ENCODE results near the gene RTN3. TPM values are rescaled to one million over a fixed set of nuclear protein-coding genes. Genes with fewer than 3 reads are reported as not detected.

Gene RTN3
- total RNA-seq, 1 experiment from 2014 or later: 145 TPM

DNA sequence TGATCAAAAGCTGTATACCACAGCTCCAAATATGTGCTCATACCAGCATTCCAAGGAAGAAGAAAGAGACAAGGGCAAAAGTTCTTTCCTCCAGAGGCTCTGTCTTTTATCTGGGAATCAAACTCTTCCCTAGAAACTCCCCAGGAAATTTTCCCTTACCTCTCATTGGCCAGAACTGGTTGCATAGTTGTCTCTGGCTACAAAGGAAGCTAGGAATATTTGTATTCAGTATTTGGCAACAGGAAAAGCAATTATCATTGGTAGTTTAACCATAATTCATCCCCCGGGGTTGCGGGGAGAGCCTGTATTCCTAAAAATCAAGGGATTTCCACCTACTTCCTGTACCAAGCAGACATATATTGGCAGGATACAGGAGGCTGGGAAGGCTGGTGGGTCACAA is 97.7 kb downstream of the RTN3 start:
- H3K27me3 ChIP-seq (ENCODE audit: control insufficient read depth, insufficient read depth, low read length): no peaks in the 10 kb centered on the region
- CTCF ChIA-PET: interaction anchor here (0.6 kb wide), 2 partner anchors 138 to 173 kb away, joined by 4 to 6 read pairs; partner anchors contain the start of gene RCOR2
- POLR2A ChIA-PET: no interaction called here
- H3K36me3 ChIP-seq (ENCODE audit: control insufficient read depth, insufficient read depth, low read length): no peaks in the 10 kb centered on the region
- H3K27ac ChIP-seq (ENCODE audit: low read length): no peak overlapping the region
- no peak overlapping the region for H3K4me3 ChIP-seq (ENCODE audit: low read depth in 2 of 2, low read length in 2 of 2)
- ATAC-seq (no peak), DNase-seq (ENCODE audit: low read depth, low spot score) (no peak)
- TF ChIP-seq SIN3A (IDR thresholded peaks at IDR 0.05; ENCODE audit: borderline replicate concordance, insufficient read depth, low read depth, low read length): no peak
- no peak for TF ChIP-seq TCF7L2 (IDR thresholded peaks at IDR 0.05; ENCODE audit: low read depth, low read length)
- TF ChIP-seq, protein P1, sequence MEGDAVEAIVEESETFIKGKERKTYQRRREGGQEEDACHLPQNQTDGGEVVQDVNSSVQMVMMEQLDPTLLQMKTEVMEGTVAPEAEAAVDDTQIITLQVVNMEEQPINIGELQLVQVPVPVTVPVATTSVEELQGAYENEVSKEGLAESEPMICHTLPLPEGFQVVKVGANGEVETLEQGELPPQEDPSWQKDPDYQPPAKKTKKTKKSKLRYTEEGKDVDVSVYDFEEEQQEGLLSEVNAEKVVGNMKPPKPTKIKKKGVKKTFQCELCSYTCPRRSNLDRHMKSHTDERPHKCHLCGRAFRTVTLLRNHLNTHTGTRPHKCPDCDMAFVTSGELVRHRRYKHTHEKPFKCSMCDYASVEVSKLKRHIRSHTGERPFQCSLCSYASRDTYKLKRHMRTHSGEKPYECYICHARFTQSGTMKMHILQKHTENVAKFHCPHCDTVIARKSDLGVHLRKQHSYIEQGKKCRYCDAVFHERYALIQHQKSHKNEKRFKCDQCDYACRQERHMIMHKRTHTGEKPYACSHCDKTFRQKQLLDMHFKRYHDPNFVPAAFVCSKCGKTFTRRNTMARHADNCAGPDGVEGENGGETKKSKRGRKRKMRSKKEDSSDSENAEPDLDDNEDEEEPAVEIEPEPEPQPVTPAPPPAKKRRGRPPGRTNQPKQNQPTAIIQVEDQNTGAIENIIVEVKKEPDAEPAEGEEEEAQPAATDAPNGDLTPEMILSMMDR (IDR thresholded peaks at IDR 0.05): no peak
- no peaks in the 10 kb centered on the region for H3K9me3 ChIP-seq (ENCODE audit: control insufficient read depth, insufficient read depth, low read depth, low read length)
- BruUV-seq (replicated peaks): no TSS peak
- no peaks in the 10 kb centered on the region for H3K4me1 ChIP-seq (ENCODE audit: control insufficient read depth, insufficient read depth, low read length)
- in situ Hi-C loops (cut with HindIII; ENCODE audit: low pct_unique_long_range_greater_than_20kb, low sequenced_read_pairs) (no loop called here), intact Hi-C loops (cut with micrococcal nuclease; ENCODE audit: unreplicated experiment) (no loop called here)

DNA sequence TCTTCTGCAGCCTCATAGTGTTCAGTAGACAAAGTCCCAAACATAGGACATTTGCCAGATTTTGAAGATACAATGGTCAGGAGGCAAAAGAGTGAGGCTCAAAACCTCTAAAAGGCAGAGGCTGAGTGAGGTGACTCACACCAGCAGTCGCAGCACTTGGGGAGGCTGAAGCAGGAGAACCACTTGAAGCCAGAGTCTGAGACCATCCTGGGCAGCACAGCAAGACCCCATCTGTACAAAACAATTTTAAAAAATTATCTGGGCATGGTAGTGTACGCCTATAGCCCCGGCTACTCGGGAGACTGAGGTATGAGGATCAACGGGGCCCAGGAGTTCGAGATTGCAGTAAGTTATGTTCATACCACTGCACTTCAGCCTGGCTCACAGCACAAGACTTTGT is 101.4 kb downstream of the RTN3 start:
- H3K27me3 ChIP-seq (ENCODE audit: control insufficient read depth, insufficient read depth, low read length): no peaks in the 10 kb centered on the region
- no peaks in the 10 kb centered on the region for H3K4me1 ChIP-seq (ENCODE audit: control insufficient read depth, insufficient read depth, low read length)
- ChIA-PET CTCF (no interaction called here), POLR2A (interaction anchor here (1.1 kb wide), 1 partner anchor 57 kb away, joined by 3 read pairs; no protein-coding TSS in a partner anchor)
- ATAC-seq (no peak), DNase-seq (ENCODE audit: low read depth, low spot score) (no peak)
- in situ Hi-C loops (cut with HindIII; ENCODE audit: low pct_unique_long_range_greater_than_20kb, low sequenced_read_pairs) (no loop called here), intact Hi-C loops (cut with micrococcal nuclease; ENCODE audit: unreplicated experiment) (no loop called here)
- no TSS peak for BruUV-seq (replicated peaks)
- no peaks in the 10 kb centered on the region for H3K9me3 ChIP-seq (ENCODE audit: control insufficient read depth, insufficient read depth, low read depth, low read length)
- H3K36me3 ChIP-seq (ENCODE audit: control insufficient read depth, insufficient read depth, low read length): no peaks in the 10 kb centered on the region
- no peak overlapping the region for H3K27ac ChIP-seq (ENCODE audit: low read length)
- TF ChIP-seq, protein P1 (IDR thresholded peaks at IDR 0.05): no peak
- no peak for TF ChIP-seq TCF7L2 (IDR thresholded peaks at IDR 0.05; ENCODE audit: low read depth, low read length)
- no peak for TF ChIP-seq POLR2AphosphoS5 (IDR thresholded peaks at IDR 0.05; ENCODE audit: low read depth, low read length)
- no peak for TF ChIP-seq SIN3A (IDR thresholded peaks at IDR 0.05; ENCODE audit: borderline replicate concordance, insufficient read depth, low read depth, low read length)
- TF ChIP-seq, protein P2, sequence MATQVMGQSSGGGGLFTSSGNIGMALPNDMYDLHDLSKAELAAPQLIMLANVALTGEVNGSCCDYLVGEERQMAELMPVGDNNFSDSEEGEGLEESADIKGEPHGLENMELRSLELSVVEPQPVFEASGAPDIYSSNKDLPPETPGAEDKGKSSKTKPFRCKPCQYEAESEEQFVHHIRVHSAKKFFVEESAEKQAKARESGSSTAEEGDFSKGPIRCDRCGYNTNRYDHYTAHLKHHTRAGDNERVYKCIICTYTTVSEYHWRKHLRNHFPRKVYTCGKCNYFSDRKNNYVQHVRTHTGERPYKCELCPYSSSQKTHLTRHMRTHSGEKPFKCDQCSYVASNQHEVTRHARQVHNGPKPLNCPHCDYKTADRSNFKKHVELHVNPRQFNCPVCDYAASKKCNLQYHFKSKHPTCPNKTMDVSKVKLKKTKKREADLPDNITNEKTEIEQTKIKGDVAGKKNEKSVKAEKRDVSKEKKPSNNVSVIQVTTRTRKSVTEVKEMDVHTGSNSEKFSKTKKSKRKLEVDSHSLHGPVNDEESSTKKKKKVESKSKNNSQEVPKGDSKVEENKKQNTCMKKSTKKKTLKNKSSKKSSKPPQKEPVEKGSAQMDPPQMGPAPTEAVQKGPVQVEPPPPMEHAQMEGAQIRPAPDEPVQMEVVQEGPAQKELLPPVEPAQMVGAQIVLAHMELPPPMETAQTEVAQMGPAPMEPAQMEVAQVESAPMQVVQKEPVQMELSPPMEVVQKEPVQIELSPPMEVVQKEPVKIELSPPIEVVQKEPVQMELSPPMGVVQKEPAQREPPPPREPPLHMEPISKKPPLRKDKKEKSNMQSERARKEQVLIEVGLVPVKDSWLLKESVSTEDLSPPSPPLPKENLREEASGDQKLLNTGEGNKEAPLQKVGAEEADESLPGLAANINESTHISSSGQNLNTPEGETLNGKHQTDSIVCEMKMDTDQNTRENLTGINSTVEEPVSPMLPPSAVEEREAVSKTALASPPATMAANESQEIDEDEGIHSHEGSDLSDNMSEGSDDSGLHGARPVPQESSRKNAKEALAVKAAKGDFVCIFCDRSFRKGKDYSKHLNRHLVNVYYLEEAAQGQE (IDR thresholded peaks at IDR 0.05; ENCODE audit: insufficient read depth in 1 of 2, low read depth in 2 of 2, low read length in 1 of 2): no peak
- H3K4me3 ChIP-seq (ENCODE audit: low read depth in 2 of 2, low read length in 2 of 2): no peak overlapping the region

Data from Panc1 (cell line).